Middle frontal gyrus (tissue), 1 donor: ENCODE results near the gene KLK11.

ENCODE experiments used
- DNase-seq: peaks from one replicate; pipeline ENCODE4 v3.0.0-alpha.2; 2015; ENCODE audit warnings: low spot score; ENCODE audit errors: extremely low spot score

KLK11 gene

GRCh38 chr19:50974702-50975556 is 51.5 kb downstream of the KLK11 start:
- no peak for DNase-seq

GRCh38 chr19:50972795-50973376 is 53.5 kb downstream of the KLK11 start:
- no peak for DNase-seq
